Epidermal melanocyte (primary cell): Measurements from ENCODE around the gene TSKU.

Experiments used
- DNase-seq: peaks from one replicate; pipeline ENCODE4 v3.0.0; 2011; ENCODE audit warnings: low spot score; ENCODE audit not compliant: insufficient read length

TSKU gene, protein sequence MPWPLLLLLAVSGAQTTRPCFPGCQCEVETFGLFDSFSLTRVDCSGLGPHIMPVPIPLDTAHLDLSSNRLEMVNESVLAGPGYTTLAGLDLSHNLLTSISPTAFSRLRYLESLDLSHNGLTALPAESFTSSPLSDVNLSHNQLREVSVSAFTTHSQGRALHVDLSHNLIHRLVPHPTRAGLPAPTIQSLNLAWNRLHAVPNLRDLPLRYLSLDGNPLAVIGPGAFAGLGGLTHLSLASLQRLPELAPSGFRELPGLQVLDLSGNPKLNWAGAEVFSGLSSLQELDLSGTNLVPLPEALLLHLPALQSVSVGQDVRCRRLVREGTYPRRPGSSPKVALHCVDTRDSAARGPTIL

DNA sequence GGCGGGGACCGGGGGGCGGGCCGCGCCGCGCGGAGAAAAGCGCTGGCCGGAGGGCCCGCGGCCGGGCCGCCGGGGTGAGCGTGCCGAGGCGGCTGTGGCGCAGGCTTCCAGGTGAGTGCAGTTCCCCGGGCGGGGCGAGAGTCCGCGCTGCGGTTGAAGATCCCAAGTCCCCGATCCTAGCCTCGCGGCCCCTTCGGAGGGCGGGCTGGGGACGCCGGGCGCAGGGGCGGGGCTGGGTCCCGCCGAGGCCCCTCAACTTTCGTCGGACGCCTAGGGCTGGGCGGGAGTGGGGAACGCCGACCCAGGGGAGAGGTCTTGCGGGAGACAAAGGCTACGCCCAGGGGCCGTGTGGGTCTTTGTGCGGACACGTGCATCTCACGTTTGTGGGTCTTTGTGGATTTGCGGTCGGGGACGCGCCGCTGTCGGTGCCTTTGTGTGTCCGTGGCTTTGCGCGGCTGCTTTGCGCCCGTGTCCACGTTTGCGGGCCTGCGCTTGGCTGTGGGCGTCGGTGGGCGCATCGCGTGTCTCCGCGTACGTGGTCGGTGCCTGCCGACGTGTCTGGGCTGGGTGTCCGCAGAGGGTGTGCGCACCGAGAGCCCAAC is at the start of gene TSKU:
Gene TSKU, plus strand, starts transcription at position 63 of the 602 bp plus-strand sequence. CDS start 12,261 bp downstream, outside the sequence.
- no peak for DNase-seq

DNA sequence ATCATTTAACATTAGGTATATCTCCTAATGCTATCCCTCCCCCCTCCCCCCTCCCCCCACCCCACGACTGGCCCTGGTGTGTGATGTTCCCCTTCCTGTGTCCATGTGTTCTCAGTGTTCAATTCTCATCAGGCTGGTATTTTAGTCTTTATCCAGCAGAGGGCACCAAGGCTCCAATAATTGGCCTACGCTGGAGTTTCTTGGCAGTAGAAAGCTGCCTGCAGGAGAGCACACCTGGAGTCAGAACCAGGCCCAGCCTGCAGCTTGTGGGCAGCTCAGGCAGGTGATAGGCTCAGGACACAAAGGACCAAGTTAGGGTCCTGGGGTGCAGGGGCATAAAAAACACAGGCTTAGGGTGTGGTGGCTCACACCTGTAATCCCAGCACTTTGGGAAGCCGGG is 49.2 kb upstream of the TSKU start:
- DNase-seq, result peak; percentile 41

DNA sequence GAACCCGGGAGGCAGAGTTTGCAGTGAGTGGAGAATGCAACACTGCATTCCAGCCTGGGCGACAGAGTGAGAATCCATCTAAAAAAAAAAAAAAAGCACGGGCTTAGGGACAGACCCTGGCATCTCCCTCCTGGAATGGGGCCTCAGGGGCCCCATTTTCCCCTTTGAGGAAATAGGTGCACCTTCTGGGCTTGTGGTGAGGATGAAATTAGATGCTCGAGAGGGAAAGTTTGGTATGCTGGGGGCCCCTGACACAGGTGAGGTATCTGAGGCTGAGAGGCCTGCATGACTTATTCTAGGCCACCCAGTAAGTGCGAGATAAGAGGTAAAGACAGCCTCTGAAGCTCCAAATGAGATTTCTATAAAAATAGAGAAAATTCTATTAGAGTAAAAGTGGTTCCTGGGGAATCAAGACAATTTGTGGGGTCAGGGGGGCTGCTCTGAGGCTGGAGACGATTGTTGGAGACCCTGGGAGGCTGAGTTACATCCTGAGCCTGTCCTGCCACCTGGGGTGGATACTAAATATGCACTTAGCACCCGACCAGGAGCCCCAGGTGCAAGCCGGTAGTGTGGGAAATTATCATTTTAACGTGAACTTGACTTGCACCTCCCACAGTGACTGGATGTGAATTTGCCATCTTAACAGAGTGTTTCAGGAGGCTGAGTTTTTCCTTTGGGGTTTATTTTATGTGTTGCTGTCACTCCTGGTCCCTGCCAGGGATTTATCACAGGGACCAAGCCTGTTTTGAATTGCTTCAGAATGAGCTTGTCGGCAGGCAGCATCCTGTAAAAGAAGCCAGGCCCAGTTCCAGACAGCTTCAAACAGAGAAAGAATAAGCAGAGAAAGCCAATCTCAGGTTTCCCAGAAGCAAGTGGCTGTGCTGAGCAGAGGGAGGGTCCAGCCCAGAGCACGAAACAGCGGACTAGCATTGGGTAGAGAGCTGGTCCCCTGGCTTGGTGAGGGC is 48.4 kb upstream of the TSKU start:
- DNase-seq, result no peak

DNA sequence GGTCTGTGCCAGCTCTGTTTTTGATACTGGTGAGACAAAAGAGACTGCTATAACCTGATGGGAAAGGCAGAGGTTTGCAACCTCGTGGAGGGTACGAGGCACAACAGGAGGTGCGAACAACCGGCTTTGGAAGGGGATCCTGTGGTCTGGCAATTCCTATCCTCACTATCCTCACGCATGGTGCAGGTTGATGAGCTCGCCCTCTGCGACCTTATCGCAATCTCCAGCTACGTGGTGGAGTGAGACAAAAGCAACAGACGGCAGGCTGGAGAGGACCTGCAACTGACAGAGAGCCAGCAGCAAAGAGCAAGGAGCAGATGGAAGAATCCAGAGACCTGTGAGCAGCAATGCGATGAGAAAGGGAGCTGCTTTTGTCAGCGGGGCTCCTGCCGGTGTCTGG is 47.3 kb upstream of the TSKU start:
- DNase-seq, result no peak

DNA sequence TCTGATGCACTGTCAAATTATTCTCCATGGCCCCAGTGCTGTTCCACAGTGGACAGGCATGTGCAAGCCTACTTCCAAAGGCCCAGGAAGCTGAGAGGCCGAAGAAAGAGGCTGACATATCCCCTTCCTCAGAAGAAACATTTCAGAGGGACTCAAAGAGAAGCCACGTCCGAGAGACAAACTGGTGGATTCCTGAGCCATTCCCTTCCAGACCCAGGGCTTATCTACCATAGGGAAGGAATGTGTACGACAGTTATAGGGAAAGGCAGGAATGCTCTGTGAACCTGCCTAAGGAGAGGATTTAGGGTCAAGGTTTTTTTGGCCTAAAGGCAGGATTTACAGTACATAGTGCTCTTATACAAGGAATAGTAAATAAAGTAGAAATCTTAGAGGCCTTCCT is 46.9 kb upstream of the TSKU start:
- no peak for DNase-seq

DNA sequence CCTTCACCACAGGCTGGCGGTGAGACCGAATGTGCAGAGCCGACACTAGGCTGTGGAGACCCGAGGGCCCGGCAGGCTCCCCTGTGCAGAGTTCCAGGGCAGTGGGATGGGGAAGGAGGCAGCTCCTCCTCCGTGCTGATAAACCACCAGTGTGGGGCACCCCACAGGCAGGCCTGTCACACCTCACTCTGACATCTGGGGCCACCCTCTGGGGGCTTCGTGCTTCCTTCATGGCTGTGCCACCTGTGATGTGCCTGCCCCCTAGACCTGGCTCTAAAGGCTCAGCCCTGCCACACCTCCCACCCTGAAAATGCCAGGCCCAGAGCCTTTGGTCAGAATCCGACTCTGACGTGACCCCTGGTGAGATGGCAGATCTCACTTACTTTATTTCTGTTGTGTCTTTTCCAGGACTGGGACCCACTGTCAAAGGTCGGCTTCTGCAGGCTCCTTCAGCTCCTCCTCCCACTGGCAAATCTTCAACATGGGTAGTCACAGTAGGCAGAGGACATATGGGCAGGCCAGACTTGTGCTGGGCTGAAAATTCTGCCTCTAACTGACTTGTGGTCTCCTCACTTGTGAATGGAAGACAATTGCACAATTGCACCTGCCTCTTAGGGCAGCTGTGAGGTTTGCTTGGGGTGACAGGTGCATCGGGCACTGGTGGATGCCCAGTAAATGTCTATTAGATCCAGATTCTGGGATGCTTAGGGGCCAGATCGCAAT is 46.2 kb upstream of the TSKU start:
- no peak for DNase-seq

DNA sequence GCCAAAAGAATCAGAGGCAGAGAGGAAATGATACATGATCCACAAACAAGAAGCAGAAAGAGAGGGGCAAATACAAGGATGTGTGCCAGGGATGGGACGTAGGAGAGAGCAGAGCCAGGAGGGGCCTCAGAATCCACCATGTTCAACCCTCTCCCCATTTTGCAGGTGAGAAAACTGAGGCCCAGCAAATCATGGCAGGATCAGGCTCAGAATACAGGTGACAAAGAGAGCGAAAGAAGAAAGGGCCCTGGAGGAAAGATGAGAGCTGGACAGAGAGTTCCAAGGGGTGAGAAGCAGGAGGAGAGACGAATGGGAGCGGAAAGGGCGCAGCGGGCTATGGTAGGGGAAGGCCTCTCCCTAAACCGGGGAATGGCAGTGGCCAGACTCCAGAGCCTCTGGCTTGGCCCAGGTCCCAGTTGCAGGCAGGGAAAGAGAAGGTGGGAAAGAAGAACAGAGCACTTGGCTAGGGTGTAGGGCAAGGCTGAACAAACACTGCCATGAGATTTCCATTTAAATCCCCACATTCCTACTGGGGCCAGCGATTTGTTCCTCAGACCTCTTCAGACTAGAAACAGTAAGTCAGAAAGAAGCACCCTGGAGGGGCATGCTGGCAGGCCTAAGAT is 44.4 kb upstream of the TSKU start:
- DNase-seq, result no peak

DNA sequence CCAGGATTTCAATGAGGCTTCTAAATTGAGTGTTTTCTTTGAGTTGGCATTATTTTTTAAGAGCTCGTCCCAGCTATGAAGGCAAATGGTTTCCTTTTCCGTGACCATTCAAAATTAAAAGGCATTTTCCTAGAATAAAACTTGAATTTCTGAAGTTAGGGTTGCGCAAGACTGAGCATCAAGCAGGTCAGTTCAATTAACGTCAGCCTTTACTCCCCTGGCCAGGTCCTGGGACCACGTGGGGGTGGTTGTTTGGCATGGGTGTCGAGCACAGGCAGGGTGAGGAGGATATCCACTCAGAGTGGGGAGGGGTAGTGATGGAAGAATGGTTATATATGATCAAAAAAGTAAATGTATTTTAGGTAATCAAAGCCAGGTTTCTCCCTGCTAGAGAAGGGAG is 43.4 kb upstream of the TSKU start:
- DNase-seq, result no peak

DNA sequence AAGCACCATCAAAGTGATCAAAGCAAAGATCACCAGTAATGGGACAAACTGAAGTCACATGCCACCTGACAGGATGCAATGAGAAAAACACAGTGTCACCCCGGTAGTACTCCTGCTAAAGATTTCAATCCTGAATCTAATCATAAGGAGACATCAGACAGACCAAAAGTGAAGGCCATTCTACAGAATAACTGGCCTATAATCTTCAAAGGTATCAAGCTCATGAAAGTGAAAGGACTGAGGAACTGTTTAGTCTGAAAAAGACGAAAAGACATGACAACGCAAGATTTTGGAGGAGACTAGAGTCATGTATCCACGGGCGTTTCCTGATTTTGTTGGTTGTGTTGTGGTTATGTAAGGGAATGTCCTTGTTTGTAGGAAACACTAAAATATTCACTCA is 42.4 kb upstream of the TSKU start:
- no peak for DNase-seq

DNA sequence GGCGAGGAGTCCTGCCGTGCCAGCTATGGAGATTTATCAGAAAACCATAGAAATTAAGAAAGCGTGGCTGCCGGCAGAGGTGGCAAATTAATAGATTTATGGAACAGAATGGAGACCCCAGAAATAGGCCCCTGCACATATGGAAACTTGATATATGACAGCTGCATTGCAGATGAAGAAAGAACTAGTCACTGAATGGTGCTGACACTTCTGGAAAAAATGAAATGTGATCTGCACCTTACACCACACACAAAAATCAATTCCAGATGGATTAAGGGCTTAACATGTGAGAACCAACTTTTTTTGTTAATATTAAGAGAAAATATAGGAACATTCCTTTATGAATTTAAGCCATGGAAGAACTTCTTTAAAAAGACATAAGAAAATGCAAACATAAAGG is 40.3 kb upstream of the TSKU start:
- DNase-seq, result no peak

DNA sequence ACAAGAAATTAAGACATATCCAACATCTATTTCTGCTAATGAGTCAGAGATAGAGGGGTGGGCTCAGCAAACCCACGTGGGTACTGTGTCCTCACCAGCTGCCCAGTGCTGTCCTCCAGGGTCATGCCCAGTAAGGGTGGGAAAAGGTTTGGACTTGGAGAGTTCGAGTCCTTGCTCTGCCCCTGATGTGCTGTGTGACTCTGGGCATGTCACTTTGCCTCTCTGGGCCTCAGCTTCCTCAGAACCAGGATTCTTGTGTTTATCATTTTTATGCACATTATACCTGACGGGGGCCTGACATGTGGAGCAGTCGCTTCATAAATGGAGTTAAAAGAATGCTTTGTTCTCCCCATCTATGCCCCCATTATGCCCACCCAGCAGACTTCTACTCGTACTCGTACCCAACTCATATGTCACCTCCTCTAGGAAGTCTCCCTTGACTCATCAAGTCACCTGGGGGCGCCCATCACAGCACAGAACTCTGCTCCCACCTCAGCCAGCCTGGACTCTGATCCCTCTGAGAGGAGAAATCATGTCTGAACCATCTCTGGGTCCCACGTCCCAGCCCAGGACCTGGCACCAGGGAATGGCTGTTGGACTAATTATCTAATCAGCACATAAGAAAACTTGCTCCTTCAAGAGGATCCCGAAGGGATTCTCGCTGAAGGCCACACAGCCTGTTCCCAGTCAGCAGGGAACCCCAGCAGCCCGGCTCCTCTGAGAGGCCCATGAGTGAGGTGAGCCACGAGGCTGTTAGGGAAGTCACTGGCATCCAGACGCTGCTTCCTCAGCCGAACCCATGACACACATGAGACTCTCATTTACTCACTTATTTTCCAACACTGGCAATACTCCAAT is 38.7 kb upstream of the TSKU start:
- DNase-seq, result peak; percentile 58

DNA sequence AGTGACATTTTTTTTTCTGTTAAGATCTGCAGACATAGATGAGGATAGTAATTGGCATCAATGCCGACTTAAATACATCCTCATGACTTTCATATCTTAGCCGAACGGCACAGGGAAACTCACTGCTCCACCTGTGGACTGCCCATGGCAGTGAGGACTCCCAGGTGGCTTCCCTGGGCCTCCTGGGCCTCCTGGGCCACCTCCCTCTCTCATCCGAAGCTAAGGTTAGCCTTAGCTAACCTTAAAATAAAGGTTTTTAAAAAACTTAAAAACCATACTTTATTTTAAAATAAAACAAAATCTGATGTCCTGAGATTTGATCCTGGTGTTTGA is 38.1 kb upstream of the TSKU start:
- DNase-seq, result no peak

DNA sequence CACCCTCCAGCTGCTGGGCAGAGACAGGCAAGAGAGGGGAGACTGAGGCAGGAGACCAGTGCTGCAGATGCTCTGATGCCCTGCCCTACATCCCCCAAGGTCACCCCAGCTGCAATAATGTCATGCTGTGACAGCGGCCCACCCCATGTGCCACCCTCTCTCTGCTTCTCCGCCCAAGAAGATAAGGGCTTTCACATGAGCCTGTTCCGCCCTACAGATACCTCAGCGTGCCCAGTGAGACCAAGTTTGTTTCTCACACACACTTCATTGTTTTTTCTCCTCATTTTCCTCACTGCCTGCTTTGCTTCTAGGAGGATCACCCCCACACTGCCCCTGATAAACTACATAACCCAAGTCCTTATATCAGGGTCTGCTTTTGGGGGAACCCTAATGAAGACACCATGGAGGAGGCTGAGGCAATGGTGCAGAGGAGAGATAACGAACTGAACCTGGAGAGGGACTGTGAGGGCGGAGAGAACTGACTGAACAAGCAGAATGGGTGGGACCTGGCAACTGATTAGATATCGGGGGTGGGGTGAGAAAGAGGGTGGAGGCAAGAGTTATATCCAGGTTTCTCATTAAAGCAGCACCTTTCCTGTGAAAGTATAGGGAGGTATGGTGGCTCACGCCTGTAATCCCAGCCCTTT is 37.5 kb upstream of the TSKU start:
- DNase-seq, result no peak

DNA sequence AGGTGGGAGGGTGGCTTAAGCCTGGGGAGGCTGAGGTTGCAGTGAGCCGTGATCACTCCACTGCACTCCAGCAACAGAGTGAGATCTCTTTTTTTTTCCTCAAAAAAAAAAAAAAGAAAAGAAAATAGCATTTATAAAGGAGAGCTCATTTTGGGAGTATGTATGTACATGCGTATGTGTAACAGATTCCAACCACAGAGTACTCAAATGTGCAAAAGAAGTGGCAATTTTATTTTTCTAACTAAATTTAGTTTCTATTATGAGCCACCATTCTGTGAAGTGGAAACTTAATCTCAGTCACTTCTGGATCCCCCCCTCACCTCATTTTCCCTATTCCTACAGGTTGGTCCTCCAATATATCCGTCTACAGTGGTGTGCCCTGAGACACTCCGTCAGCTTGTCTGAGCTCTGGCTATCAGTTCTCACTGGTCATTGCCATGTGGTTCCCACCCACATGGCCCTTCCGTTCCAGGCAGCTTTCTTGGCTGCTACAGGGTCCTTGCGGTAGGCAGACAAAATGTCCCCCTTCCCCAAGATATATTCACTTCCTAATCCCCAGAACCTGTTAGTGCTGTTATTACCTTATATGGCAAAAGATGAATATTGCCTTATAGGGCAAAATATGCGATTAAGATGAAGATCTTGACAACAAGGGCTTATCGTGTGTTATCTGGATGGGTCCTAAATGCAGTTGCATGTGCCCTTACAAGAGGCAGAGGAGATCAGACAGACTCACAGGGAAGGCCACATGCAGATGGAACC is 35.8 kb upstream of the TSKU start:
- DNase-seq, result no peak

DNA sequence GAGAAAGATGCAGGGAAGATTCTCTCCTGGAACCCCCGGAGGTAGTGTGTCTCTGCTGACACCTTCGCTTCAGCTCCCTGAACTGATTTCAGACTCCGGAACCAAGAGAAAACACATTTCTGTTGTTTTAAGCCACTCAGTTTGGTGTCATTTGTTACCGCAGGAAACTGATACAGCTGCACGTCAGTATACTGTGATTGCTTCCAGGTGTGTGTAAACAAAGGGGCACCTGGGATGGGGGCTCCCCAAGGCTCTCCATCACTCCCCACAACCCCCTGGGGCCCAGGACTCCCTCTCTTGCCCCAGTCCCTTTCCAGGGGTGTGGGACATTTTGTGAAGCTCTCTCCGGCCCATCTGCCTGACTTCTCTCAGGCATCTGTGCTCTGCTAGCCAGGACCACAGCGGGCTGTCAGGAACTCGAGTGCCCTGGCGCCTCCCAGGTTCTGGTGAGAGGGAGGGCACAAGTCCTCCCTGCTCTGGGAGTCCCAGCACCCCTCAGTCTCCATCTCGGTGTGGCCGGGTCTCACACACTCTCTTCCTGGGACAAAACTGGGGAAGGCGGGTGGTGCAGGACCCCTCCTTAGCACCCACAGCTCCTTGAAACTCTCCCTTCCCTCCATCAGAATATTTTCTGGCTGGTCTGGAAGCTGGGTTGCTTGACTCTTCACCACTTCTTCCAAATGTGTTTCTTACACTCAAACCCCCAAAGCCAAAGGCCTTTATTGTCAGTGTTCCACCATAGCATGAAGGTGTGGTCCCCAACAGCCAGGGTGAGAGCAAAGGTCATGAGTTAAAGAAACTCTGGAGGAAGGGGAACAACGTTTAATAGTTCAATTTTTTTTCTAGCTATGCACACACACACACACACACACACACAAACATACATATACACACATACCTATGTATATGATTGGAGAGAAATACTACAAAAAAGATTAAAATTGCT is 35.0 kb upstream of the TSKU start:
- DNase-seq, result no peak

DNA sequence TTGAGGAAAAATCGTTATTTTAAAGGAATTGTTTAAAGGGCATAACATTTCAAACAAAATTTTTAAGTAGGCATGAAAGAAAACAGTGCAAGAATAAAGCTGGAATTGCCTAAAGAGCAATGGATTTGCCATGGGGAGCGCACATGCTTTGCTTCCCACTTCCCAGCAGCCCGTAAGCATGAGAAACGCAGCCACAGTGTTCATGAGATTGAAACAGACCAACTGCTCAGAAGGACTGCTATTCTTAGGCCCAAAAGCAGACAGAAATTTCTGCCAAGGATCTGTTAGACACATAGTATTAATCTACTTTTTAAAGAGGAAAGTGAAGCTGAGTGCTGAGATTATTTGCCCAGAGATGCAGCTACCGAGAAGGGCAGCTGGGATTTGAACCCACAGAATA is 34.2 kb upstream of the TSKU start:
- DNase-seq, result no peak

DNA sequence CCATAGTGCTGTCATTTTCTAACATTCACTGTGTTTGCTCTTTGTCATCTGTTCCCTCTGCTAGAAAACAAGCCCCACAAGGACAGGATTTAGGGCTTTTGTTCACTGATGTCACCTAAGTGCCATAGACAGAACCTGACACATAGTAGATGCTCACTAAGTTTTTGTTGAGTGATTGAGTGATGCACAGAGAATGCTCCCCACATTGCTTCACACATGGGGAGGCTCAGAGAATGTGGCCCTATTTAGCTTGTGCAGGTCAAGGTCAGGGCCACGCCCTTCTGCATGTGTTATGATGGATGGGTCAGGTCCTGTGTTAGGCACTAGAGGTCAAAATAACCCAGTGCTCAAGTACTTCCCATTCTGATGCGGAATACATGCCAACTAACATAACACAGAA is 33.1 kb upstream of the TSKU start:
- DNase-seq, result no peak

DNA sequence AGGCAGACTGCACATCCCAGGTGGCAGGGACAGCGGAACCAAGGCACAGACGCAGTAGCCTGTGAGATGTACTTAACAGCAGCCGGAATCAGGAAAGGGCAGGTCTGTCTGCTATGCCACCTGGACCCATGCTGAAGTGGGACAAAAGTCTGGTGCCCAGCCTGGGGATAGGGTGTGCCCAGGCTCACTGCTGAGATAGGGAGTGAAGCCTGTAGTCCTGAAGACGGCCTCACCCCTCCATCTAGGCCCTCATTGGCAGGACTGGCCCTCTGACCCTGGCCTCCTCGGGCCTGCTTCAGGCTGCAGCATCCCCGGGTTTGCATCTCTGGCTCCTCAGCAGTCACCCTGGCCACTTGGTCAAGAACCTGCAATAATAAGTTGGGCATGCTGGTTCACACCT is 32.4 kb upstream of the TSKU start:
- DNase-seq, result no peak
